ENCODE data around the gene SEL1L3.
"Not testable (repeated sequence)": the region's sequence is repeated elsewhere in the genome, so short reads cannot be mapped to it uniquely, and the experiment has no call there.

The SEL1L3 gene

DNA sequence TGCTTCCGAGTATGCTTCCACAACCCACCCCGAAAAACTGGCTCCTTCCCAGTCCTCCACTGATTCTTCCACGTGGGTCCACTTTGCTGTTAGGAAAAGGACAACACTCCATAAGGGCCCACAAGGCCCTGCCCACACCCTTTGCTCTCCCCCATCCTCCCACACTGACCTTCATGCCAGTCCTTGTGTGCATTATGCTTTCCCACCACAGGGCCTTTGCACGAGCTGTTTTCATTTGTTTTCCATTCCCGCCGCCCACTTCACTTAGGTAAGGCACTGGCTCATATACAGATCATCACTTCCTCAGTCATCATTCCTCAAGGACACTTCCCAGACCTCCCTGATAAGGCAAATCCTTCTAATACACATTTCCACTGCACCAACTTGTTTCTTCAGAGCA lies 16.8 kb upstream of the SEL1L3 start:
- no peak for DNase-seq (ENCODE audit: low read depth)

DNA sequence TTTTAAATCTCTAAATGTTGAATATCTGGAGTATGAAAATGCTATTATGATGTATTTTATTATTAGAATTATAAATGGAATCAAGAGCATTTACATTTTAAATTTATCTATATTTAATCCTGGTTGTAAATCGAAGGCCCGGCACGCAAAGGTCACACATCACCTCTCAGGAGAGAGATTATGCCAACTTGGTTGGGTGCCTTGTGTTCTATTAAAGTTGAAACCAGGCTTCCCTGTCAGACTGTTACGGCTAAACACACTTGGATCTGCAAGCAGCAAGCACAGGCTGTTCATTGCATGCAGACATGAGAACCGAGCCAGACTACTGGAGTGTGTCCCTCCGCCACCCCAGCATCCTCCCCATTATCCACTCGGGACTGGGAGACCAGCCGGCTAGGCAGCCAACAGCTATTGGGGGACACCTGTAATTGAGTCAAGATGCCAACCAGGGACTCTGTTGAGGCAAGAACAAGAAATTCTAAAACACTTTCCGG lies 16.4 kb upstream of the SEL1L3 start:
- DNase-seq (ENCODE audit: low read depth): no peak

DNA sequence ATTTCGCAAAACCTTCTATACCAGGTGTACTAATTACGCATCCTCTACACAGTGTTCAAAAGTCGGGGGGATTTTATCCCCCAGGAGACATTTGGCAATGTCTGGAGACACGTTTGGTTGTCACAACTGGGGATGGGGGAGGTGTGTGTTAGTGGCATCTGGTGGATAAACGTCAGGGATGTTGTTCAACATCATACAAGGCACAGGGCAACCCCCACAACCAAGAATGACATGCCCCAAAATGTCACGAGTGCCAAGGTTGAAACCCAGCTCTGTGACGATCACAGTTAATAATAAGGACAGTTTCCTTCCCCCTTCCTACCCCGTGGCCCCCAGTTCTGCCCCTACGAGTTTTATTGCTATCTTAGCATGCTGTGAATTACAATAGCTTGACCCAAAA lies 15.9 kb upstream of the SEL1L3 start:
- no peak for DNase-seq (ENCODE audit: low read depth)

DNA sequence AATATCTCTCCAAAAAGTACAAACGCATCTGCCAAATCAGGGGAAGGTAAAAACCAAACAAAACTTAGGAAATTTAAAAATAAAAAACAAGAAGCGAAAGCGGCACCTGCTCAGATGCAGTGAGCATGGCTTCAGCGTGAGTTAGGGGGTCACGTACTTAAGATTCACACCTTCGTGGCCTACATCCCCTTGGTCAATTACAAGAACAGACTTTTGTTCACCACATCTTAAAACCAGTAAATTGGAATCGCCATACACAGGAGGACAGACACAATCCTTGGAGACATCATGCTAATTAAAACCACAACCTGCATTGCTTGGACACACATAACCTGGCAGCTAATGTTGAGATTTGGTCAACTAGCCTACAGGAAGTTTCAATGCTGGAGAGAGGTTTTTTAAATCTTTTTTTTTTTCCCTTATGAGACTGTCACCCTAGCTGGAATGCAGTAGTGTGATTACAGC lies 12.5 kb upstream of the SEL1L3 start:
- no peak for DNase-seq (ENCODE audit: low read depth)

DNA sequence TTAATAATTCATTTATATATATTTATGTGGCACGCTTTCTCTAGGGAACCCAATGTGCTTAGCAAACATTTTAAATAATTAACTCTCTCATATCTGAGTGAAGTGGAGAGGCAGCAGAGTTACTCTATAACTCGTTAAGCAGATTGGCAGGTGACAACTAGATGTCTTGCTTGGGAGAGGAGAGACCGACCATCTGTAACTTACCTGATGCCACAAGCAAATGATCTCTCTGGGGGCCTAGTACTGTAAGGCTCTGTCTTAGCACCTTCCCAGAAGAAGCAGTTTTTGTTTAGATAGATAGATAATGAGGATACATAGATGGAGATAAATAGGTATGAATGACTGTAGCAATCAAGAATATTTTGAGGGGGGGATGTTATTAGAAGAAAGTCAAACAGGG lies 11.9 kb upstream of the SEL1L3 start:
- DNase-seq (ENCODE audit: low read depth): no peak

DNA sequence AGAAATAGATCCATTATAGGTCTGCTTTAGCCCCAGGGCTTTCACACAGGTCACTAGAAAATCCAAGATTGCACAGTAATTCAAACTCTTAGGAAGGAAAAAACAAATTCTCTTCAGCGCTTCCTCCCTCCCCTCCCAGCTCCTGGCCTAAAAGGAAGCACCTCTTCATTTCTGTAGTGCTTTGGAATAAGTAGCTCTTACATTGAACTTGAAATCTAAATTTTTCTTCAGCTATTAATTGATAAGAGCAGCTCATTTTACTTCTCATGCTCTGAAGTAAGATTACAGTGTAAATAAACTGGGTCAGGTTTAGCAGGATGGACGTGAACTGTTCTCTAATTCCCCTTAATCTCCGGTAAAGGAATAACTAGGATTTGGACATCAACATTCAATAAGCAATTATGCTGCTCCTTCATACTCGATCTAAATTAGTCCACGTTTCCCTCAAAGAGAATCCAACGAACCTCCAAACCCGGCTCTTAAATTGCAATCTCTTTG lies 10.9 kb upstream of the SEL1L3 start:
- DNase-seq (ENCODE audit: low read depth): no peak

DNA sequence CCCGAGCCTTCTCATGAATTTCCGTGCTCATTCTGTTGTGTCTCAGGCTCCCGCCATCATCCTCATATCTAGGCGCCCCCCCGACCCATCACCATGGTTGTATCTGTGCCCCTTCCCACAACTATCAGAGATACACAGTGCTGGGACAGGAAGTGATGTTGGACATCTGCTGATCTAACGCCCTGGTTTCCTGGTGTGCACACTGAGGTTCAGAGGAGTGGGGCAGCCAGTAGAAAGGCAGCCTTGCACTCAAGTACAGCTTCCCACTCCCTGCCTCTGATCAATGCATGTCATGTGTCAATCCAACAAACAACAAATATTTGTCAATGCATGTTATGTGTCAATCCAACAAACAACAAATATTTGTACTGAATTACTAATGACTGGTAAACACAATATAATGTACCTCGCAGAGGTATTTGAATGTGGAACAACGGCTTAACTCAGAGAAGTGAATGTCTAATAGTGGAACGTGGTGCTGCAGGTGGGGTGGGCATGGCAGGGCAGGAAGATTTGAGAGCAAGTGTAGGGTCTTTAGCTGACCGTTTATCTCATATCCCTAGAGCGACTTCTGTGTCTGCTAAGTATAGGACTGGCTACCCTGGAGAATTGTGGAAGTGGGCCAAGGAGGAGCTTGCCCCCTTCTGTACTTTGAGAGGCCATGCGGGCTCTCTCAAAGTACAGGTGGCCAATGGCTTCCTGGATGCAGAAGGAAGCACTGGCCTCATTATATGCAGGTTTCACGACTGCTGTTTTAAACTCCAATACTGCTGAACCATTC lies 10.3 kb upstream of the SEL1L3 start:
- DNase-seq (ENCODE audit: low read depth): no peak

DNA sequence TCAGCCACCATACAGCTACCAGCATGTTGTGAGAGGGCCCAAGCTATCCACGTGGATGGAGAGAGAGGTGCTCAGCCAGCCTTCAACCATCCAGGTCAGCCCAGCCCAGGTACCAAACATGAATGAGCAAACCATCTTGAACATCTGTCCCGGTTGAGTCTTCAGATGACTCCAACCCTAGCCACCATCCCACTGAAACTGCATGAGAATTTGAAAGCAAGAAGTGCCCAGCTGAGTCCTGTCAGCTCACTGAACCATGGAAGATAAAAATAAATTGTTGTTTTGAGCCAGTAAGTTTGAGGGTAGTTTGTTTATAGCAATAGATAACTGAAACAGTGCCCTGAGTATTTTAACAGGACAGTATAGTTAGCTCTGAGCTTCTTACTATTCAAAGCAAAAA lies 7.3 kb upstream of the SEL1L3 start:
- no peak for DNase-seq (ENCODE audit: low read depth)

DNA sequence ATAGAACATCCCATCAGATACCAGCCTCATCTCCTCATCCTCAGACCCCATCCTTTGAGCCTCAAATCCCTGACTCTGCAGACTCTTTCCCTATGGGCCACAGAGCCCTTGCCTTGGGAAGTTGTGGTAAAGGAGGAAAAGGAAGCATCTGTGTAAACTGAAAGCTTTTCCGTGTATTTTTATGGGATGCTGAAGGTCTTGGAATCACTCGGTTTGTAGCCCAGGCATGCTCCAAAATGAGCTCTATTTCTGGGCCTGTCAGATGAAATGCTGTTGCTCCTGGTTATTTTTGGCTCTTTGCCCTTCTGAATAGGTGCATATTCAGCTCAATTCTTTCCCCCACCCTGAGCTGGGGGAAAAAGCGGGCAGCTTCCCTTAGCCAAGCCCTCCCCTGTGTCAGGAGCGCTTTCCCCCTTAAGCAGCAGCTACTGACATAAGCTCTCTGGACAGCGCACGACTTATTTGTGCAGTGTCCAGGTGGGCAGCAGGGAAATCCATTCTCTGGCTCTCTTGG lies 5.0 kb upstream of the SEL1L3 start:
- DNase-seq (ENCODE audit: low read depth): no peak

DNA sequence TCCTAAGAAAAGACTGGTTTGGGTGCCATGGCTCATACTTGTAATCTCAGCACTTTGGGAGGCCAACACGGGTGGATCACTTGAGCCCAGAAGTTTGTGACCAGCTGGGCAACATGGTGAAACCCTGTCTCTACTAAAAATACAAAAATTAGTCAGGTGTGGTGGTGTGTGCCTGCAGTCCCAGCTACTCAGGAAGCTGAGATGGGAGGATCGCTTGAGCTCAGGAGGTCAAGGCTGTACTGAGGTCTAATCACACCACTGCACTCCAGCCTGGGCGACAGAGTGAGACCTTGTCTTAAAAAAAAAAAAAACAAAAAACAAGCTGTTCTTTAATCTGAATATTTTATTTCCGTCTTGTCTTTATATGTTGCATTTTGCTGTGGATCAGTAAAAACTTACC lies 3.6 kb upstream of the SEL1L3 start:
- not testable (repeated sequence) for DNase-seq (ENCODE audit: low read depth)

DNA sequence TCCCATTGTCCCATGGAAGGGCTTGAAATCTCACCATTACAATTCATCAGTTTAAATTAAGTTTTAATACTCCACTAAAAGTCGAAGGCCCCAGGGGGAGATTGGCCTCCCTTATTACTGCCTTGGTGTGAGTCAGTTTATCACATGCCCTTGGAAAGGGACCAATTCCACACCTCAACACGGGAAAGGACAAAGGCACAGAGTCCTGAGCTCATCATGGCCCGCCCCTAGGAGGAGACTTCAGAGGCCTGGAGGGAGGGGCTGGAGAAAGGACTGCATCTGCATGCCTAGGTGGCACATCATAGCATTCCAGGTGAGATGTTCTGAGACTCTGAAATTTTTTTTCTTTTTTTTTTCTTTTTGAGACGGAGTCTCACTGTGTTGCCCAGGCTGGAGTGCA lies 2.8 kb upstream of the SEL1L3 start:
- no peak for DNase-seq (ENCODE audit: low read depth)

DNA sequence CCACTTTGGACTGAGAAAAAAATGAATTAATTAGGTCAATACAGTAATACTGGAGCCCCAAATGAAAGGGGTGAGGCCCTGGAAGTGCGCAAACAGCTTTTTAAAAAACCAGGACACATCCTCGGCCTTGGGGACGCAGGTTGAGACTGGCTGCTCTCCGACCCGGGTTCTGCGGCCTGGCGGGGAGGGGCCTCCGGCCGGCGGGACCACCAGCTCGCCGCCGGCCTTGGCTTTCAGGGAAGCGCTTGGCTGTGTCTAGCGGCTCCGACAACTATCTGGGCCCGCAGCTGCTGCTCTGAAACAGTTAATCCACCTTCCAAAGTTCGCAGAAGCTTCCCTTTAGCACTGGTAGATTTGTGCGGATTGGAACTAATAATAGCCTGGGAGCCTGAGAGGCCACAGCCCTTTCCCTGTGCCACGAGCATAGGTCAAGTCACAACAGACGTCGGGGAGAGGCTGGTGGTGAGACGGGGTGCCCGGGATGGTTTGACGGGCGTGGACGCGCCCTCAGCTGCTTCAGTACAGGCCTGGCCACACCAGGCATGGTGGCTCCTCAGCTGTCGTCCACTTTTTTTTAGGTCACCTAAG lies 1.1 kb upstream of the SEL1L3 start:
- no peak for DNase-seq (ENCODE audit: low read depth)

DNA sequence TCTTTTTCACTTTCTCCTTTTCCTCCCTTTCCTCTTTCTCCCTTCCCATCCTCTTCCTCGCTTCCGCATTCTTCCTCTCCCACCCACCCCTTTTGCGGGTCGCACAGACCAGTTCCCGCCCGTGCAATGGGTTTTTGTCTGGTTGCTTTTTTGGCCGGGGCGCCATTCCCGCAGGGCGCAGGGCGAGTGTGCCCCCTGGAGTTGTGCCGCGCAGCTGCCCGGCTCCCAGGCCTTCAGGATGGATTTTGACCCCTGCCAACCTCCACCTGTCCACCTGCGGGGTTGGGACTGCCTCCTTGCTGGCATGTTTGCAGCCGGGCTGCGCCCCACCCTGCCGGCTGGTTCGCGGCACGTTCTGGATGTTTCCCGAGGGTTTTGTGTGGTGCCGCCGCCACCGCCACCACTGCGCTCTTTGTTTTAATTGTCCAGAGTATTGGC lies 578 bp upstream of the SEL1L3 start:
- DNase-seq (ENCODE audit: low read depth): no peak

DNA sequence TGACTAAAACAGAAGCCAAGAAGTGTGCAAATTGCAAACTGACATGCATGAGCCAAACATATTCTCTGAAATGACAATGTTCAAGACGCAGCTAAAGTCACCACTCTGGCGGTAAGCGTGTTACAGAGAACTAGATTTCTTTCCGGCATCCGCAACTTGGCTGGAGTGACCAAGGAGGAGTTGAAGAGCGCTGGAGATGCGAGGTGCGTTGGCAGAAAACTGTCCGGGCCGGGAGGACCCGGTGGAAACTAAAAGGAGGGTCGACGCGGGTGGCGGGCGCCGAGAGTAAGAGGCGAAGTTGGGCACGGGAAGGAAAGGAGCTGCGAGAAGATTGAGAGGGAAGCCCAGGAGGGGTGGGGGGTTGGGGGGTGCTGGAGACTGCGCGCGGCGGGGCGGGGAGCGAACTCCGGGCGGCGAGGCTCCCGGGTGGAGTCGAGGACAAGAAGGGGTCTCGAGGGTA lies 807 bp downstream of the SEL1L3 start:
- no peak for DNase-seq (ENCODE audit: low read depth)

DNA sequence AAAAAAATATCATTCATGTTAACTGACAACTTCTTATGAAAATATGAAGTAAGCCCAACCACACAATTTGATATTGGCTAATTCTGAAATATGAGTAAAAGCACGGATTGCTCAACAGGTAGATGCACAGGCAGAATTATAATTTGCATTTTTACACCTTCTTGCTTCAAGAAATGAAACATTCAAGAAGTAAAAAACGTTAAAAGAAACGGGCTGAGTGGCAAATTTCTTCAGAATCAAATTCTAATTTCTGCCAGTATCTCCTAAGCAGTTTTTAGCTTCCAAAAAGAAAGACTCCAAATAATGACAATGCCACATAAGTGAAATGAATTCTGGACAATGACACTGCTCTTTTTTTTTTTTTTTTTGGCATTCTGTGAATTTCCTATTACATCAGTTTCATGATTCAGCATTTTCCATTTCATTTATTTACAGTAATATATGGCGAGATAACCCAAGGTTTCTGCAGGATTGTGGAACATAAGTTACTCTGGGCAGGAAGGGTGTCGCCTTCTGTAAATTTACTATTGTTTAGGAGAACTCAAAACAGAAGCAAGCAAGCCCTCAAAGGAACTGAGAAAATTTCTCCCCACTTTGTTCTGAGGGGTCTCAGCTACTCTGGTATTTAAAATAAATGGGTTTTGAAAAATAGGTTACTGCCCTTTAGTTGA lies 1.4 kb downstream of the SEL1L3 start:
- DNase-seq (ENCODE audit: low read depth): no peak

DNA sequence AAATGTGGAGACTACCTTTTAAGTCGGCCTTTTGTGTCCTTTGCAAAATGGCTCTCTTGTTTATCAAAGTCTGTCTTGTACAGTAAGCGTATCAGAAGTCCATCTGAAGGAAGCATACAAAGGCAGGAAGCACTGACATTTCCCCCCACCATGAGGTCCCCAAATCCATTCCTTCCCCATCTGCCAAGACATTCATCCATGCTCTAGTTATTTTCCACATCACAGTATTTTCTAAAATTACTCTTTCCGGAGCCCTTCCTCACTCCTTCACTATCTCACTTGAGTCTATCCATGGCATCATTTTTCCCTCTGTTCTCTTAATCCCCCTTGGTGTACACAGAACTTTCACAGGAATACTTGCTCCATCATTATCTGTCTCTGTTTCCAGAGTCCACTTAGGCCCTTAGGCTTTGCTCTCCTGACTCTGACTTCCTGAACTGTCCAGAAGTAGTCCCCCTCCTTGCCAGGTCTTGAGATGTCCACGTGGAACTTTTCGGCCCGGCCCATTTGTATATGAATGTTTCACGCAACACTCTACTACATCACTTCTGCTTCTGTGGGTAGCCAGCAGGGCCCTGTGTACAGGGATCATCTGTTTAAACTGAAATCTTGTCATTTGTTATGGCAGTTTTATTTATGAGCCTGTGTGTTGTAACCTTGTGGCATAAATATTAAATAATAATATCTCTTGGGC lies 2.1 kb downstream of the SEL1L3 start:
- no peak for DNase-seq (ENCODE audit: low read depth)

DNA sequence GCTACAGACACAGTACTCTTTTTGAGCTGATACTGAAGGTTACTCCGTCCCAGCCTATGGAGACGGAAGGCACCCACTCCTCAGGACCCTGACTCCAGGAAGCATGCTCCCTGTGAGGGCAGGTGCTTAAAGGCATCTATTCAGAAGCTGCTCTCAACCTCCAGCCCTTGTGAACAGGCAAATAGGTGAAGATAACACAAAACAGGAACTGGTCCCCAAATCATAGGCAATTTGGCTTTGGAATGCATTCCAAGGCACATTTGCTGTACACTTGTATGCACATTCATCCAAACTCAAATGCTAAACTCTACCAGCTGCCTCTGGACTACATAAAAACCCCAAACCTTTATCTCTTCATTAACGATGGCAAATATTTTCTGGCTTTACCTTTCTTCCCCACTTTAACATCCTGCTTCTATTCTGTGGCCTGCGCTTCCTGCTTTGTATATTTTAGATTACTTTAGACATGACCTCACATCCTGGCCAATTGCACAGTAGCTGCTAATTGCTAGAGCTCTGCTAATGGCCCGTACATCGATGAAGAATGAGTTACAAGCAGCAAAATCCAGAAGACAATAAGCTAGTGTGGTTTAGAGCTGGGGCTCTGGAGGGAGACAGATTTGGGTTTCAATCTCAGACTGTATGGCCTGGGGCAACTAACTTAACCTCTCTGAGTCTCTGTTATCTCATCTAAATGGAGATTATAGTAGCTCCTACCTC lies 3.2 kb downstream of the SEL1L3 start:
- no peak for DNase-seq (ENCODE audit: low read depth)

DNA sequence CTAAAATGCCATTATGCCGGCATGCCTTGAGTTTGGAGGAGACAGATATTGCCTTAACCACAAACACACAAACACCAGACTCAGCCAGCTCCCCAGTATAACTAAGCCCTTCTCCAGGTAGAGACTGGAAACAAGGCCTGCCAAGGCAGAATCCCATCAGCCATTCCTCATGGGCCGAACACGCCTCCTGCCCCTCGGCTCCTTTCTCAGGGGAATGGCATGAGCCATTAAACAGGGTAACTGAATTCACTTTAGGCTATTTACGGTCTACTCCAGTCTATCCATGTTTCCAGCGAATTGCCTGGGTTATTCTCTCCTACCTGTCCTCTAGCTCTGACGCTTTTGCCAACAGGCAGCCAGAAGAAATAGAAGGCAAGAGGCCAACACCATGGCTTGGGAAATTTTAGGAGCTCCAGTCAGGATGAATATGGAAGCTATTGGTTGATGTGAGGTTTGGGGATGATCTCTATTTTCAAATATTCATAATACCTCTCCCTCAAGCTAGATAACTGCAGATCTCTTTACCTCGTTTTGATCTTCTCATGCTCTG lies 4.9 kb downstream of the SEL1L3 start:
- no peak for DNase-seq (ENCODE audit: low read depth)

DNA sequence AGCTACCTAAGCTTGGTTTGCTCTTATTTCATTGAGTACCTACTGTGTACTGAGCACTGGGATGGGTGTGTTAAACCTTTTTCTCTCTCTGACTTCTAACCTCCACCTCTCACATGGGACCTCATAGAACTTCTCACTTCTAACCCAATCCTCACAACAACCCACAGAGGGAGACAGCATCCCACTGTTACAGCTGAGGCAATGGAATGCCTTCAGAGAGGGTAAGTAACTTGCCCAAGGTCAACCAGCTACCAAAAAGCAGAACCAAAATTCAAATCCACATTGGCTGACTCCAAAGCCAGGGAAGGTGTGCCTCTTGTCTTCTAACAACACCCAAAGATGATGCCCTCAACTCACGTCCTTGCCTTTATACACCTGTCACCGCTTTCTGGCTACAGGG lies 5.4 kb downstream of the SEL1L3 start:
- no peak for DNase-seq (ENCODE audit: low read depth)

DNA sequence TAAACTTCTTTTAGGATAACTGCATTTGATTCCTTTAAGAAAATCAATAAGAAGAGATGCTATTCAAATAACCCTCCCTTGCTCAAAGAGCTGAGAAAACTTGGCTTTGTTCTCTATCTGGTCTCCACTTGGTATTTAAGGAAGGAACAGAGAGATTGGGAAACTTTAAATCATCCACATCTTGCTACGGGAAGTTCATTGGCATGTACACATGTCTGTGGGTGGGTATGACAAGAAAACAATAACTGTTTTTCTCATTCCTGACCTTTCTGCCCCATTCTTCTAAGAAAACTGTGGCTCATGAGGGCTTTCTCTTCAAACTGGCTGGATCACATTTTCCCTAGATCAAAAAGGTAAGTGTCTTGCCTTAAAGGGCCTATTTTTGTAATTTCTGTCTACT lies 6.0 kb downstream of the SEL1L3 start:
- DNase-seq (ENCODE audit: low read depth): no peak

DNA sequence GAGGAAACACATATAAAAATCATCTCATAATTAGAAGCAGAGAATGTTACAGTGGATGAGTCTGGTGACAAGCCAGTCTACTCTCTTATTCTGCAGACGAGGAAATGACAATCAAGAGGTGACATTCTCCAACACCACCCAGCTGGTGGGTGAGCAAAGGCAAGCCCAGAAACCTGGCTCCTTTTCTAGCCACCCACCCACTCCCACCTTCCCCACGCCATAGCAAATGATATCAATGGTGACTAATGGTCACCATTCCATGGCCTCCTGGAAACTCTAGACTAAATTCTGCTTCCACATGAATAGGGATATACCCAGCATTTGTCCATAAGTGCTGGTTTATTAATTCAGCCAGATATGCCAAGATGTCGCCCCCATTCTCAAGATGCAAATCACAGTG lies 10.7 kb downstream of the SEL1L3 start:
- no peak for DNase-seq (ENCODE audit: low read depth)
